ENCODE data around the gene PKDCC. TPM values are rescaled to one million over a fixed set of nuclear protein-coding genes. Genes with fewer than 3 reads are reported as not detected.

Gene PKDCC
- total and polyA plus RNA-seq, 2 of the 8 experiments (the other 6 are each of a cell fraction or from before 2014, with no cell fraction given), result 49.9 to 80.1 TPM

- no peak overlapping the region; the same call in 1 of the 2 replicates for H3K27ac ChIP-seq (ENCODE audit: low read depth, low read length)
- 88% methylated on average over 4 of the region's 4 CpGs; no CpG with 5 or more reads in 1 of the 2 experiments for WGBS, 2 experiments (ENCODE audit: extremely low coverage in 1 of 2, insufficient coverage in 1 of 2, insufficient read length in 1 of 2, insufficient replicate concordance in 2 of 2, low coverage in 1 of 2, low lambda C conversion rate in 2 of 2, missing lambda C conversion rate in 1 of 2)
- TF ChIP-seq SP1 (IDR thresholded peaks at IDR 0.05; ENCODE audit: low read depth, low read length), result no peak
- TF ChIP-seq RBBP5 (IDR thresholded peaks at IDR 0.05; ENCODE audit: borderline replicate concordance, low read depth, low read length), result no peak
- TF ChIP-seq USF2 (IDR thresholded peaks at IDR 0.05; ENCODE audit: low read length), result no peak
- no peak for TF ChIP-seq SRF (IDR thresholded peaks at IDR 0.05; ENCODE audit: low read depth, low read length)
Measured at GRCh38 chr2:42055573-42056514, 8.0 kb downstream of the PKDCC start.

More at GRCh38 chr2:42055573-42056514, 8.0 kb downstream of the PKDCC start:
- peaks cover 0 to 8% of the 10 kb centered on the region in 2 experiments for H4K20me1 ChIP-seq (replicated peaks in 1 of 2; ENCODE audit: control insufficient read depth in 1 of 2, insufficient read depth in 2 of 2, low read length in 2 of 2)
- H3K27me3 ChIP-seq (replicated peaks in 1 of 4; ENCODE audit: control insufficient read depth in 3 of 4, extremely low read depth in 1 of 4, insufficient read depth in 3 of 4, low read length in 3 of 4), result no peaks in the 10 kb centered on the region
- no peak overlapping the region for H3K4me3 ChIP-seq (ENCODE audit: extremely low read depth in 1 of 4, insufficient read depth in 2 of 4, low read depth in 3 of 4, low read length in 4 of 4)
- no peak overlapping the region for H3K18ac ChIP-seq (ENCODE audit: extremely low read depth, low read length)
- no peak overlapping the region for H2BK20ac ChIP-seq (ENCODE audit: low read length)
- no peak for DNase-seq (ENCODE audit: low read depth in 1 of 2, low spot score in 2 of 2)
- H3K9me3 ChIP-seq (ENCODE audit: insufficient read depth in 2 of 2, low read depth in 1 of 2, low read length in 1 of 2), result no peaks in the 10 kb centered on the region
- H3K23me2 ChIP-seq (ENCODE audit: low read depth, low read length), result peaks cover 4% of the 10 kb centered on the region; the same call in 1 of the 2 replicates
- H4K91ac ChIP-seq (replicated peaks; ENCODE audit: insufficient read length, low read length), result no peak overlapping the region
- no peak overlapping the region for H4K8ac ChIP-seq (ENCODE audit: extremely low read depth, insufficient read depth, low read length)
- H4K5ac ChIP-seq (ENCODE audit: insufficient read length, low read depth, low read length), result no peak overlapping the region
- no peak overlapping the region for H2BK120ac ChIP-seq (replicated peaks; ENCODE audit: low read depth, low read length)
- H3K36me3 ChIP-seq (ENCODE audit: control insufficient read depth in 2 of 4, insufficient read depth in 4 of 4, low read length in 3 of 4), result peaks cover 6 to 80% (median 25%) of the 10 kb centered on the region in 4 experiments; a peak in 7 of 8 replicates
- H2BK12ac ChIP-seq (ENCODE audit: low read depth, low read length), result no peak overlapping the region
- no peak overlapping the region for H2AK5ac ChIP-seq (ENCODE audit: low read depth, low read length)
- H3K9ac ChIP-seq (replicated peaks in 1 of 4; ENCODE audit: extremely low read depth in 1 of 4, low read depth in 3 of 4, low read length in 3 of 4), result no peak overlapping the region
- no peak overlapping the region for H3K23ac ChIP-seq (ENCODE audit: insufficient read length)
- H3K56ac ChIP-seq (replicated peaks; ENCODE audit: insufficient read length, low read depth, low read length), result no peak overlapping the region
- no peak overlapping the region for H3K4me2 ChIP-seq (ENCODE audit: insufficient read depth in 1 of 2, low read depth in 2 of 2, low read length in 2 of 2)
- no peak for FAIRE-seq
- POLR2A ChIA-PET (ENCODE audit: partially characterized antibody), result interaction anchor here (0.9 to 1.8 kb wide), 7 partner anchors 9 to 186 kb away, joined by 3 to 7 read pairs (median 4); partner anchors contain the start of gene PKDCC
- peaks cover 0 to 11% of the 10 kb centered on the region in 2 experiments; a peak in 1 of 4 replicates for H3K79me2 ChIP-seq (ENCODE audit: control insufficient read depth in 1 of 2, insufficient read depth in 2 of 2, low read length in 2 of 2)
- no peak overlapping the region for H3K14ac ChIP-seq (ENCODE audit: insufficient read length)
- CTCF ChIA-PET (ENCODE audit: partially characterized antibody), result interaction anchor here (0.5 to 12.5 kb wide), 28 partner anchors 8 to 965 kb away, joined by 3 to 157 read pairs (median 4); no protein-coding TSS in a partner anchor
- H3K4me1 ChIP-seq (replicated peaks in 1 of 4; ENCODE audit: control insufficient read depth in 3 of 4, insufficient read depth in 4 of 4, low read length in 3 of 4), result peaks cover 5 to 36% (median 28%) of the 10 kb centered on the region in 4 experiments
- no peak overlapping the region for H2BK5ac ChIP-seq (ENCODE audit: low read depth, low read length)
- H3K4ac ChIP-seq (replicated peaks; ENCODE audit: insufficient read length, low read depth, low read length), result no peak overlapping the region
- H3K79me1 ChIP-seq (ENCODE audit: low read depth, low read length), result peaks cover 3% of the 10 kb centered on the region; the same call in 1 of the 2 replicates
- no peak overlapping the region for H2AFZ ChIP-seq (ENCODE audit: low read length)
- H2BK15ac ChIP-seq (ENCODE audit: low read length), result peak overlapping the region; percentile 61; the same call in 1 of the 2 replicates
